HG03571 (cell line): ENCODE data around the gene NRN1.
A peak's percentile ranks its signal among the peaks of the same experiment; 100 is the strongest.
"Not testable (repeated sequence)": the region's sequence is repeated elsewhere in the genome, so short reads cannot be mapped to it uniquely, and the experiment has no call there.

Experiments
- ATAC-seq: cut with Tn5 transposase; IDR thresholded peaks from one replicate; pipeline ENCODE4 v1.9.1; 2021; ENCODE audit not compliant: unreplicated experiment

The NRN1 gene

DNA sequence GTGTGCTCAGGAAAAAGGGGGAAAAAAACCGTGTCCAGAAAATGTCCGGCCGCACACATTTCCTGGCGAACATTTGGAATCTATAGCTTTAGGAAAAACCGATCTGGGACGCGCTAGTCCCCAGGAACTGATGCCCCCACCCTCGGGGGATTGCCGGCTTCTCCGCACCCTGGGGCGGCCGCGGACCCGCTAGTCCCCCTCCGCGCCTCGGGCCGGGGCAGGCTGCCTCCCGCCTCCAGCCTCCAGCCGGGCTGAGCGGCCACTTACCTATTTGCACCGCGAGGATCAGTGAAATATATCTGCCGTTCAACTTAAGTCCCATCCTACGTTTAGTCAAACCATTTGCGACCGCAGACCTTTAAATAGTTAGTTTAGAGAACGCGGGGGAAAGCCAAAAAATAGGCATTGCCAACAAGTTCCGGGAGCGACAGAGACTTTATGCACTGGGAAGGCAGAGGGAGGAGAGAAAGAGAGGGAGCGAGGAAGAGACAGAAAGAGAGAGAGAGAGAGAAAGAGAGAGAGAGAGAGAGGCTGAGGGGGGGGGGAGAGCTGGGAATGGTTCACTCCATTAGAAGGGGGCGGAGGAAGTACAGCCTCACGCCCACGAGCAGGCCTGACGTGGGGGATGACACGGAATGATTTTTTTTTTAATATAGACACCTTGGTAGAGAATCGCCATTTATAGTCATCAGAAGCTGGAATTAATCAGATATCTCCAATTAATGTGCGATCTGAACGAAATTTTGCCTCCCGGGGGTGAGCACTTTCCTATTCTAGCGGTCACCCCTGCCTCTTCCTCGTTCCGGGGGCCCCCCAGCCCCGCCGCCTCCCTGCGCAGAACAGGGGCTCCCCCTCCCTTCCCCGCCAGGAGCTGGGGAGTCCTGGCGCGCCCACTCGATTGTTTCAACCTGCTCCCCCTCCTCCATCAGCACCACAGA is at the start of gene NRN1:
Gene NRN1, minus strand, starts transcription at position 498 of the 938 bp plus-strand sequence. Its CDS starts 176 bp downstream, at position 322.
- no peak for ATAC-seq

DNA sequence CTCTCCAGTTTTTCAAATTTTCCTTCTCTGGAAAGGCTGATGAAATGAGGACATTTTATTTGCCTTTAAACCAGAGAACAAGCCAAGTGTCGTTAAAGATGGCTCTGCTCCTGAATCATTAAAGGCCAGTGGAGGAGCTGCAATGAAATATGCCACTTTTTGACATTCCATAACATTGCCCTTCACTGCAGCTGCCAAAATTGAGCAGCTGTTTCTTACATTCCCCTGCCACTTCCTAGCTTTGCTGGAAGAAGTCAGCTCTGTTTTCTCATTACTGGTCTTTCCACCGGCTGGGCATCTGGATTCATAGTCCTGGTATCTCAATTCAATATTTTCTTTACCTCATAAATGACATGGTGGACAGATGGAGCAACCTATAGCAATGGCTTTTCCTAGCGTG is 45.5 kb upstream of the NRN1 start:
- no peak for ATAC-seq

DNA sequence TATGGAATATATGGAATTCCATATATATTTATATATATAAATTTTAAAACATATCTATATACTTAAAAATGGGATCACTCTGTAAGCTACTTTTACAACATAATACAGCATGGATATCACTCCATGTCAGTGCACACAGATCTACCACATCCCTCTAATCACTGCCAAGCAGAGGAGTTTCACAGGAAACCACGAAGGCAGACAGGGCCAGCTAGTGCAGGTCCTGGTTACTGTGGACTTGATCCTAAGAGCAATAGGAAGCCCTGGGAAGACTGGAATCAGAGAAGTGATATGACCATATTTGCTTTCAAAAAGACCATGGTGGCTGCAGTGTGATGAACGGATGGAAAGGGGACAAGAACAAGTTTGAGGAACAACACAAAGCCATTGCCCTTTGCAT is 40.0 kb upstream of the NRN1 start:
- ATAC-seq: no peak

- no peak for ATAC-seq
Observed at GRCh38 chr6:6039946-6040509, 33.3 kb upstream of the NRN1 start.

DNA sequence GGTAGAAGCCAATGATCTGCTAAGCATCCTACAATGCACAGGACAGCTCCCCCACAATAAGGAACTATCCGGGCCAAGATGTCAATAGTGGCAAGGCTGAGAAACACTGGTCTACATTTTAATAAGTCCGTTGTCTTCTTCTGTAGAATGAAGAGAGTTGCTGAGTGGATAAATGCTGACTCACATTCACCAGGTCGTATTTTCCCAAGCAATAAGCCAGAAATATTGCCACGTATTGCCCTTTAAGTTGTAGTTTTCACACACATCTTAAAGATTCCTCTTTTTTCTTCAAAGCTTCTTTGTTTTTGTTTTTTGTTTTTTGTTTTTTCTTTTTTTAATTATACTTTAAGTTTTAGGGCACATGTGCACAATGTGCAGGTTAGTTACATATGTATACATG is 30.5 kb upstream of the NRN1 start:
- no peak for ATAC-seq

GRCh38 chr6:6033858-6034257 is 27.1 kb upstream of the NRN1 start:
- ATAC-seq: no peak

DNA sequence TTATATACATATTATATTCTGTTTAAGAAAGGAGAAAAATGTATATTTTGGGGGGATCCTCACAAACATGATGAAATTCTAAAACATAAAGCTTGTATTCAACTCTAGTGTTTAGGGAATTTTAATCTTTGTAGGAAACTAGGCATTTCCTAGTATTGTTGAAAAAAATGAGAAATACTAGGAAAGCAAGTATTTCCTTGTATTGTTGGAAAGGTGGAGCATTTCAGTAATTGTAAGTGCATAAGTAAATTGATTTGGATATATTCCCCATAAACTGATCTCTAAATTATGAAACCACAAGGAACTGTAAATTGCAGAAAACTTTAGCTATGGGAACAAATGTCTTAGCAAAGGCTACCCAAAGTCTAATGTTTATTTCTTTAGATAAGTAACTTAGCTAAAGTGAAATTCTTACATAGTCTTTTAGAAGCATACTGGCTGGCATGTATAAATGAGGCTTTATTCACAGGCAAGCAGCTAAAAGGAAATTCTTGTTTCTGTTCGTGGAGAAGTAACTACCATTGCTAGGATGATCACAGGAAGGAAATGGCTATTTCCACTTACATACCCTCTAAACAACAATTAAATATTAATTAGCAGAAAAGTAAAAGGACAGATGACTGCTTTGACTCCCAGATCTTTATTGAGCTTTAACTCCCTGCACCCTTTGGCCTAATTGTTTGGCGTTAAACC is 19.9 kb upstream of the NRN1 start:
- ATAC-seq: no peak

GRCh38 chr6:6025736-6026135 is 19.0 kb upstream of the NRN1 start:
- no peak for ATAC-seq

DNA sequence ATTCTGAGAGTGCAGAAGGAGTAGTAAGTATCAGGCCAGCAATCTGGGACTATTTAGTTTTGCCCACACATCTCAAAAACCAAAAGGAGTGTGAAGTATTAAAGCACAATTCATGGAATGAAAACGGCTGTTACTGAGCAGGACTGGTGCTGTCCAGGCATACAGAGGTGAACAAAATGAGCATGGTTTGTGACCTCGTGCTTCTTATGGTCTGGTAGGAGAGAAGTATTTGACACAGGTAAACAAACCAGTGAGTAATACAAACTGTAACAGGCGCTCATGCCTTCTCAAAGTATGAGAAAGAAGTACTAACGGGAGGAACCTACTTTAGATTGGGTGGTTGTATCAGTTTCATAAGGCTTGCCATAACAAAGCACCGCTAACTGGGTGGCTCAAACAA is 17.5 kb upstream of the NRN1 start:
- ATAC-seq: no peak

GRCh38 chr6:6022841-6023240 is 16.1 kb upstream of the NRN1 start:
- ATAC-seq: not testable (repeated sequence)

DNA sequence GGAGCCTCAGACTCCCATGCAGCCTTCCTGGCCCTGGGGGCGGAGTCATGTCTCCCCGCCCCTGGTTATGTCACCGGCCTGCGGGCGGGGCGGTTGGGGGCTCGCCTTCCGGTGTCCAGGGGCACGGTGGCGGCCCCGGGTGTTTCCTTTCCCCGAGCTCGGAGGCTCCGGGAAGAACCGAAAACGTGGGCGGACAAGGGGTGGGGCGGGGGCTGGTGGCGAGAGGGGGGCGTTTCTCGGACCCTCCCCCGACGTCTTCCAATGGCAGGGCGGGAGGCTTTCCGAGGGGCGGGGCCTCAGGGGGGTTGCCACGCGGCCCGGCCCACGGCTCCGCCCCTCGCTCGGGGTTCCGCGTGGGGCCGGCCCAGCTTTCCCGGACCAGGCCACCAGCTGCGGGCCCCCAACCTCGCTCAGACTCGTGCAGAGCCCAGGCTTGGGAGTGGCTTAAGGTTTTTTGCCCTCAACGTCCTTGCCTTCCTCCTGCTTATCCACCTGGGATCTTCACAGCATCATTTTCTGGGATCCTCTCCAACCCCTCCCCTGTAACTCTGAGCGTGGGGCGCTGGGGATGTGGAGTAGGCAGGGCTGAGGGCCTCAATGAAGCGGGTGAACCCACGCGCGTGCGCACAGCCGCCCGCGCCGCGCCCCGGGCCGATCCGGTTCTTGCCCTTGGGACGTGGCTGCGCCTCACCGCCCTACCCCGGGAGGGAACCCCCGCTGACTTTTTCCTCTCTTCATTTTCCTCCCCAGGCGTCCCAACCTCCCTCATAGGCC is 2.1 kb upstream of the NRN1 start:
- peak; percentile 73 for ATAC-seq

- ATAC-seq: peak; percentile 20
Observed at GRCh38 chr6:6008089-6008647, 1.4 kb upstream of the NRN1 start.

GRCh38 chr6:6007366-6008088 is 802 bp upstream of the NRN1 start:
- no peak for ATAC-seq

GRCh38 chr6:6006006-6006427 is 708 bp downstream of the NRN1 start:
- ATAC-seq: no peak

DNA sequence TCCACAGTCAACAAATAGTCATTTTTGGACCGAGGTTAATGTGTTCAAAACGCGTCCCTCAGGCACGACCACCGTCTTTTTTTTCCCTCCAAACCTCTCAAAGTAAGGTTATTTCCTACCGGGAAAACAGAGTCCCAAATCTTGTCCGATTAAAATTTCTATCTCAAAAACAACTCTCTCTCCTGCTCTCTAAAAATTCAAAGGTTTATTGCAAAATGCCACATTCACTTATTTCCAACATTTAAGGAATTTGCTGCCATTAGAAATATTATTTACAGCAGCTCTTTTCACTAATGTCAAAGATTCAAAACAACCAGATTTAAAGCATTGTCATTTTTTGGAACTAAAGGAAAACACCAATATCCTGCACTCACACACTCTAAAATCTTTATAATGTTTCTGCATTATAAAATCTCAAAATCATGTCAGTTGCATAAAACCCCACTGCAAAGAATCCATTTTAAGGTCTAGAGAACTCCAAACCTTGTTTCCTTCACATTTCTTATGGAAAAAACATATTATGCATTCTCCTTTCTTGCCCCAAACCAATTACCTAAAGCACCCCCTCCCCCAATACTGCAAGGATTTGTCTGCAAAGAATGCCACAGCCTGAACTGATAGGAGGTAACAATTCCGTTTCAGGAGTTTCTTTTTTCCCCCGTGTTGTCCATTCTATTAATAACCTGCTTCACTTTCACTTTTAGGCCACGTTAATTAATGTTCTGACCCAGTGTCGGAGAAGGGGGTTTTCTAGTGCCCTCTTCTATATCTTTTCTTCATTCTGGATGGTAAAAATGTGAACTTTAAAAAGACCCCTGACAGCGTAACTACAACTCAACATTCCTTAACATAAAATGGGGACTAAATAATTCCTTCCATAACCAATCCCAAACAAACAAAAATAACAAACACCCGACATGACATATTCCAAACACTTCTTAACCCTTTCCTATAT is 1.4 kb downstream of the NRN1 start:
- ATAC-seq: no peak

GRCh38 chr6:6004390-6004995 is 2.2 kb downstream of the NRN1 start:
- no peak for ATAC-seq

GRCh38 chr6:6003621-6004366 is 2.9 kb downstream of the NRN1 start:
- ATAC-seq: no peak
